Measurements from ENCODE around the gene ADAMTS5.

GRCh38 chr21:26933448-26933847, 33.4 kb downstream of the ADAMTS5 start:
- TF ChIP-seq CTCF (IDR thresholded peaks at IDR 0.05), result no peak
- TF ChIP-seq POLR2A (IDR thresholded peaks at IDR 0.05), result no peak
